AG09319 (cell line): Measurements from ENCODE around the gene IQSEC3.

Experiments
- DNase-seq: peaks from one replicate; pipeline ENCODE4 v3.0.0-alpha.2; 2010; ENCODE audit warnings: low read depth; ENCODE audit errors: extremely low read depth
- TF ChIP-seq, protein P1 (sequence below): IDR thresholded peaks from 2 replicates; pipeline ENCODE4 v1.5.1; 2011; ENCODE audit warnings: low read depth, mild to moderate bottlenecking, inconsistent platforms, low read length, moderate library complexity

IQSEC3 gene

DNA sequence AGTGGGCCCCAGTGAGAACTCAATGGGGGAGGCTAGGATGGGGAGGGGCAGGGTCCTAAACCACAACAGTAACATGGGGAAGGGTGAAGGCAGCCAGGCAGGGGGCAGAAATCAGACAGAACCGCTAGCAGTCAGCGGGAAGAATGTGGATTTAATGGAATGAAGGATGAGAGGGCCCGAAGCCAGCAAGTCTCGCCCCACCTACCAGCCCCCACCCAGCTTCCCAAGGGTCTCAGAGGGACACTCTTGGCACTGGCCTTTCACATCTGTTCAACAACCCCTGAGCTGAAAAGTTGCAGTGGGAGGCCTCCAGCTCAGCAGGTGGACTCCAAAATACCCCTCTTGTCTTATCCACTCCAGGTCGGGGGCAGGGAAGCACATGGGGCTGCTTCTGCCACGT lies 153.9 kb downstream of the IQSEC3 start:
- no peak for DNase-seq
- TF ChIP-seq, protein P1, sequence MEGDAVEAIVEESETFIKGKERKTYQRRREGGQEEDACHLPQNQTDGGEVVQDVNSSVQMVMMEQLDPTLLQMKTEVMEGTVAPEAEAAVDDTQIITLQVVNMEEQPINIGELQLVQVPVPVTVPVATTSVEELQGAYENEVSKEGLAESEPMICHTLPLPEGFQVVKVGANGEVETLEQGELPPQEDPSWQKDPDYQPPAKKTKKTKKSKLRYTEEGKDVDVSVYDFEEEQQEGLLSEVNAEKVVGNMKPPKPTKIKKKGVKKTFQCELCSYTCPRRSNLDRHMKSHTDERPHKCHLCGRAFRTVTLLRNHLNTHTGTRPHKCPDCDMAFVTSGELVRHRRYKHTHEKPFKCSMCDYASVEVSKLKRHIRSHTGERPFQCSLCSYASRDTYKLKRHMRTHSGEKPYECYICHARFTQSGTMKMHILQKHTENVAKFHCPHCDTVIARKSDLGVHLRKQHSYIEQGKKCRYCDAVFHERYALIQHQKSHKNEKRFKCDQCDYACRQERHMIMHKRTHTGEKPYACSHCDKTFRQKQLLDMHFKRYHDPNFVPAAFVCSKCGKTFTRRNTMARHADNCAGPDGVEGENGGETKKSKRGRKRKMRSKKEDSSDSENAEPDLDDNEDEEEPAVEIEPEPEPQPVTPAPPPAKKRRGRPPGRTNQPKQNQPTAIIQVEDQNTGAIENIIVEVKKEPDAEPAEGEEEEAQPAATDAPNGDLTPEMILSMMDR, result no peak

DNA sequence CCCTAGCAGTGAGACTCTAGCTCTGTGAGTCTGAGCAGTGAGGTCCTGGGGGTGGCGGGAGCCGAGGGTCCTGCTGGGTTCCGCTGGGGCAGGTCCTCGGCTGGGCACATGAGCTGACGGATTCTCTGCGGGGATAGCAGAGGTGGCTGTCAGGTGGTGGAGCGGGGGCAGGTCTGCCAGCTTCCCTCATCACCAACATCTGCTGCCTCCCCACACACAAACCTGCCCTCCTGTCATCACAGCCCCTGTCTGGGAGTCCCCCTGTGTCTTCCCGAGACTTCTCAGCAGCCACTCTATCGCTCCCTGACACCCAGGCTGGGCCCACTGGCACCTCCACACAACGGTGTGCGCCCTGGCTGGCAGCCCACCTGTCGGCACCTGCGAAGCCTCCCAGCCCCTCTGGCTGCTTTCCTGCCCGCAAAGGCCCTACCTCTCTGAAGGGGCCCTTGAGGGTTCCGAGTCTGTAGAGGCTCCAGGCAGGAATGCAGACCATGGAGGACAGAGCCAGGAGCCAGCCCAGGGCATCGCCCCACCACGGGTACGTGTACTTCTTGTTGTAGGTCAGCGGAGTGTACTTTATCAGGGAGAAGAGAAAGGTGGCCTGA lies 154.5 kb downstream of the IQSEC3 start:
- DNase-seq, result no peak
- TF ChIP-seq, protein P1, result no peak

DNA sequence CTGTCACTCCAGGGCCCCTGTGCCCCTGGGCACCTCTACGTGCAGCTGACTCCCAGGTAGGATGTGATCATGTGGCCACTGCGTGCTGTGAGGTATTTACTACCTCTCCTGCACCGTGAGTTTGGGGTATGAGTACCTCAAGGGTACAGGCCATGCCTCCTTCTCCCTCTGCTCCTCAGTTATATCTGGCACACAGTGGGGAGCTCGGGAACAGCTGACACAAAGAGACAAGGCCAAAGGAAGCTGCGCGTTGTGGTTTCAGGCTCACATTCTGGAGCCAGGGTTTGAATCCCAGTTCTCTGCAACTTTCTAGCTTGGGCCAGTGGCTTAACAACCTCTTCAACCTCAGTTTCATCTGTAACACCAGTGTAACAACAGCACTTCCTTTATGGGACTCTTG lies 155.2 kb downstream of the IQSEC3 start:
- TF ChIP-seq, protein P1, result no peak
- no peak for DNase-seq

DNA sequence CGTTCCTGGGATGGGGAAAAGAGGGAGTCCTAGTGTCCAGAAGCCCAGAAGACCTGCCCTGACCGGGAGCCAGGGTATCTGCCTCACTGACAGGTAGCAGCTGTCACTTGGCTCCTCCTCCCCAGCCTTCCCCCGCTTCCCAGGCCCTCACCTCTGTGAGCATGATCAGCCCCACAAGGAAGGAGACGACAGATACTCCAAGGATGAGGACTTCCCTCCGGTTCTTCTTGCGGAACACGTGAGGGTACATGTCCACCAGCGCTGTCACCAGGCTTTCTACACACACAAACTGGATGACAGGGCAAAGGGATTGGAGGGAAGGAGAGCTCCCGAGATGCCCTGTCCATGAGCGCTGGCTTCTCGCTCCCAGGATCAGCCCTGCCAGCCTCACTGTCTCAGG lies 157.3 kb downstream of the IQSEC3 start:
- DNase-seq, result no peak
- TF ChIP-seq, protein P1, result no peak

DNA sequence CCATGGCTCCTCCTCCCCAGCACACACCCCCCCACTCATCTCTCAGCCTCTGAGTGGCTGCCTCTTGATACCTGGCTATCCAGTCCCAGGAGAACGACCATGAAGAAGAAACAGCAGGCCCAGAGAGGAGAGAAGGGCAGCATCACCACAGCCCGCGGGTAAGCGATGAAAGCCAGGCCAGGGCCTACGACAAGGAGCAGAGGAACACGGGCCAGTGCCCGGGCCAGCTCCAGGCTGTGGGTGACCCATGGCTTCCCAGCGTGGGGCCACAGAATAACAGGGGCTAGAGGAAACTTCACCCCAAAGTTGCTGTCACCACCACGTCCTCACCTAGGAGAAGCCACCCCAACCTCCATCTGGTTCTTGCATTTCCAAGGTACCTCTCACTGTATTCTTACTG lies 157.8 kb downstream of the IQSEC3 start:
- DNase-seq, result no peak
- TF ChIP-seq, protein P1, result no peak

DNA sequence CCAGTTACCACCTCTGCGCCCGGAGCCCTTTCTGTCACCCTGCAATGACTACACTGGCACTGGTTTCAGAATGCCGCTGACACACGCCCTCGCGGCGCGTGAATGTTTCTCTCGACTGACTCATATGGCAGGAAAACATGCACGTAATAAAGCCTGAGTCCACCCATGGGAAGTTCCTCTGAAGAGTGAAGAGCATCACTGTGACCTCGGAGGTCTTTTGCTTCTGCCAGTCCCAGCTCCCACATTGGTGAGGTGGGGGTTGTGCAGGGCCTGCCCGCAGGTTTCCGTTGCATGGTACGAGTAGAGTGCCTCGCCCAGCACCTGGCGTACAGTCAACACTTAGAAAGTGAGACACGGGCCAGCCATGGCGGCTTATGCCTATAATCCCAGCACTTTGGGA lies 158.4 kb downstream of the IQSEC3 start:
- TF ChIP-seq, protein P1, result no peak
- DNase-seq, result no peak

DNA sequence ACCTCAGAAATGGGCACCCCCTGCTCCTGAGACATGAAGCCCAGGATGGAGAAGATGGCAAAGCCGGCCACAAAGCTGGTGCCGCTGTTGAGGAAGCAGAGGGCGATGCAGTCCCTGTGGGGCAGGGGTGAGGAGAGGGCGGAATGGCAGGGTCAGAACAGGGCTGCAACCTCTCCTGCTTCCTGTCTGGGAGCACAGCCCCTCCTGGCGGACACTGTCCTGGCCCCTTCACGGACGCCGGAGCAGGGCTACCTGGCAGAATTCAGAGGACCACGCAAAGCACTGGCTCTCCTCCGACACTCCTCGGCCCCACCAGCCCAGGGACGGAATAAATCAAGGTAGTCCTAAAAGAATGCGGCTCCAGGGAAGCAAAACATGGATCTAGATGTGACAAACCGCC lies 159.8 kb downstream of the IQSEC3 start:
- no peak for DNase-seq
- TF ChIP-seq, protein P1, result no peak
